ENCODE data around the gene HDAC4. TPM values are rescaled to one million over a fixed set of nuclear protein-coding genes. Genes with fewer than 3 reads are reported as not detected.

Gene HDAC4
- total RNA-seq, 2 experiments from 2014 or later, result 25.2 to 65.1 TPM

DNA sequence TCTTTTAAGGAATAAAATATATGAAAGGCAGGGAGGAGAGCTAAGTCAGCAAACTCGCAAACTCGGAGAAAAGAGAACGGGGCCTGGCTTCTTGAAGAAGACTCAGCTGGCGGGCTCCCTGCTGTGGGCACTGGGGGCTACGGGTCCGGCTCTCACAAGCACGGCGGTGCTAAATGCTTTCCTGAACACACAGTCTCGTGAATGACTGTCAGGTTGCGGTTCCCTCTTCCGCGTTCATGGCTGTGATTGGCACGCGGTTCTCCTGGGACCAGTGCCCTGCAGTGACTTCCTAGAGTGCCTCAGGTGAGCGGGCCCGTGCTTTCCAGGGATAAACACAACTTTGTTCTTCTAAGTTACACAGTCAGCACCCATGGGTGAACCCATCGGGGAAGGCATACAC, 208.4 kb downstream of the HDAC4 start:
- DNase-seq, result no peak
- Mint-ChIP-seq H3K9me3 (ENCODE audit: low read depth) (no peaks in the 10 kb centered on the region), H3K4me3 (no peak overlapping the region), H3K27me3 (no peaks in the 10 kb centered on the region), H3K4me1 (no peaks in the 10 kb centered on the region), H3K36me3 (peaks cover 29% of the 10 kb centered on the region), H3K27ac (no peak overlapping the region)
- CTCF ChIA-PET, result no interaction called here
- no peak for ATAC-seq

DNA sequence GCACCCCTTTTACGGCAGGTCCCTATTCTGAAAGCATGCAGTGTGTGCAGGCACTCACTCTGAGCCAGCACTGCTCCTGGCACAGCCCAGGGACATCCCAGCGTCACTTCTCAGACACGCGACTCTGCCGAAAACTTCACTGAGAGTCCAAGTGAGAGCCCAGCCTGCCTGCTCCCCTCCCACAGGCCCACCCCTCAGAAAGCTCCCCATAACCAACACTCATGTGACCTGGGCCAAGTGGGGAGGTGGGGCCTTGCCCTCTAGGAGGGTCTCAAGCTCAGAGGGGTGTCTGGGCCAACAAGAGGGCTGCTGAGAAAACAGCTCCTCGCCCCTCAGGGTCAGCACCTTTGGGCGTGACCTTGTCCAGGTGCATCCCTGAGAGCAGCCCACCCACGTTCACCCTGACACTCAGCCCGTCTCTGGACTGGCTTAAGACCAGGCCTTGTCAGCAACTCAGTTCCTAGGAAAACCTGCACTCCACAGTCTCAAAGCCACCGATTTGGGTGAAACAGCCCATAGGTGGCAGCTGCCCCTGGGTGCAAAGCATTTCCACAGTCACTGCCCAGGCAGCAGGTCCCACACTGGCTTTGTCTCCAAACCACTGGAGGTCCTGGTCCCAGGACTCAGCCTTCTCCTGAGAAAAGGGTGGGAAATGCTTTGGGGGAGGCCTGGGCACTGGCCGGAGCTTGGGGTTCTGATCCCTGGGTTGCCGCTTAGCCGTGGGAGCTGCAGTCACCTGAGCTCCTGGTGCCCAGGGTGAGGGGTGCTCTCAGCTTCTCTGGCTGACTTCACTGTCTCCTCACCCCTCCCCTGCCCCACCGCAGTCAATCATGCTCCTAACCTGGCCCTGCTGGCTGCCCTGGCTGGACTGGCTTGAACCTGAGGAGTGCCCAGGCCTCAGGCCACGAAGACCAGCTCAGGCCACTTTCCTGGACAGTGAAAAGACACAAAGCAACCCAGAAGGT, 209.6 kb downstream of the HDAC4 start:
- CTCF ChIA-PET, result no interaction called here
- Mint-ChIP-seq H3K36me3 (peaks cover 32% of the 10 kb centered on the region), H3K9me3 (ENCODE audit: low read depth) (no peaks in the 10 kb centered on the region), H3K4me3 (no peak overlapping the region), H3K4me1 (no peaks in the 10 kb centered on the region), H3K27me3 (no peaks in the 10 kb centered on the region), H3K27ac (no peak overlapping the region)
- DNase-seq (no peak), ATAC-seq (no peak)

DNA sequence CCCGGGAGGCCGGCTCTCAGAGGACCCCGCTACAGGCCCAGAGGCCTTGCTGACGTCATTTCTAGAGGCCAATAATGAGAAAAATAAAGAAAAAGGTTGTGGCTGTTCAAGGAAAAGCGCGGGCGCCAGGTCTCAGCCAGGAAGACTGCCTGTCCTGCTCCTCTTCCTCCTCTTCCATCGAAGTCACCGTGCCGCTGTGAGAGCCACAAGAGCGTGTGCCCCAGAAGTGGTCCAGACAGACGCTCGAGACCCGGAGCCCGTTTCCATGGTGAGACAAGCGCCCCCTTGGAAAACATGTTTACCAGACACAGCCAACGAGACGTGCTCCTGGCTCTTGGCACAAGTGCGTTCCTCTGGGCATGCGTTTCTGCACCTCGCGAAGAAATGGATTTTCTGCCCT, 210.5 kb downstream of the HDAC4 start:
- H3K4me1 Mint-ChIP-seq, result no peaks in the 10 kb centered on the region
- peaks cover 32% of the 10 kb centered on the region for H3K36me3 Mint-ChIP-seq
- no peaks in the 10 kb centered on the region for H3K9me3 Mint-ChIP-seq (ENCODE audit: low read depth)
- H3K4me3 Mint-ChIP-seq, result no peak overlapping the region
- H3K27me3 Mint-ChIP-seq, result no peaks in the 10 kb centered on the region
- CTCF ChIA-PET, result no interaction called here
- DNase-seq (no peak), ATAC-seq (no peak)
- H3K27ac Mint-ChIP-seq, result no peak overlapping the region

DNA sequence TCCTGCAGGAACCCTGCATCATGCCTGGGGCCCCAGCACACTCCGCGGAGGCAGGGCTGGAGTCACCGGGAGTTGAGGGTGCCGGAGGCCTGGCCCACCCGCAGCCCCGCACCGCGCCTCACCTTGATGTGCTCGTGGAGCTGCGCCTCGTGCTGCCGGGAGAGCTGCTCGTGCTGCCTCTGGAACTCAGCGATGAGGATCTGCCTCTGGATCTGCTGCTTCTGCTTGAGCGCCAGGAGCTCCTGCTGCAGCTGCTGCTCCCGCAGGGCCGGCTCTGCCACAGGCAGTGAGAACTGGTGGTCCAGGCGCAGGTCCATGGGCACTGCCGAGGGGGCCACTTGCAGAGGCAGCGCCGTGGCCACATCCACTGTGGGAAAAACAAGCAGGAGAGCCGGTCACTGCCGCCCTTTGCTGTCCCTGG, 211.1 kb downstream of the HDAC4 start:
- Mint-ChIP-seq H3K36me3 (peaks cover 32% of the 10 kb centered on the region), H3K9me3 (ENCODE audit: low read depth) (no peaks in the 10 kb centered on the region), H3K4me3 (no peak overlapping the region), H3K27ac (no peak overlapping the region), H3K27me3 (no peaks in the 10 kb centered on the region), H3K4me1 (no peaks in the 10 kb centered on the region)
- DNase-seq (no peak), ATAC-seq (no peak)
- CTCF ChIA-PET, result no interaction called here

DNA sequence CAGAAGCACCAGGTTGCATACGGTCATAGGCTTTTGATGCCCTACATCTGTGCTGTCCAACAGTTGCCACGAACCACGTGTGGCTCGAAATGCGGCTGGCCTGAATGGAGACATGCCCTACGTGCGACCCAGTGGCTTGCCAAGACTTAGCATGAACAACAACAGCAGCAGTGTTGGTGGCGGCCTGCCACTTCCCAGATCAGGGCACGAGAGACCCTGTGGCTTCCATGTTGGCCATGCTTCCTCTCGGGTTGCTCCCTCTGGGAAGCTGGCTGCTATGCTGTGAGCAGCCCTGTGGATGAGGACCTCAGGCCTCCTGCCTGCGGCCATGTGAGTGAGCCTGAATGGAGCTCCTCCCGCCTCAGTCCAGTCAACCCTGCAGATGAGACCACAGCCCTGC, 212.3 kb downstream of the HDAC4 start:
- ATAC-seq, result no peak
- no peaks in the 10 kb centered on the region for H3K9me3 Mint-ChIP-seq (ENCODE audit: low read depth)

GRCh38 chr2:239187464-239188253, 213.2 kb downstream of the HDAC4 start:
- Mint-ChIP-seq H3K36me3 (peaks cover 32% of the 10 kb centered on the region), H3K4me1 (no peaks in the 10 kb centered on the region), H3K27ac (no peak overlapping the region), H3K27me3 (no peaks in the 10 kb centered on the region), H3K4me3 (no peak overlapping the region), H3K9me3 (ENCODE audit: low read depth) (no peaks in the 10 kb centered on the region)
- CTCF ChIA-PET, result no interaction called here
- ATAC-seq (no peak), DNase-seq (no peak)

More for the DNA sequence above, 212.3 kb downstream of the HDAC4 start:
- no peaks in the 10 kb centered on the region for H3K4me1 Mint-ChIP-seq
- CTCF ChIA-PET, result no interaction called here
- DNase-seq, result no peak
- no peaks in the 10 kb centered on the region for H3K27me3 Mint-ChIP-seq
- H3K36me3 Mint-ChIP-seq, result peaks cover 32% of the 10 kb centered on the region
- no peak overlapping the region for H3K27ac Mint-ChIP-seq
- H3K4me3 Mint-ChIP-seq, result no peak overlapping the region

DNA sequence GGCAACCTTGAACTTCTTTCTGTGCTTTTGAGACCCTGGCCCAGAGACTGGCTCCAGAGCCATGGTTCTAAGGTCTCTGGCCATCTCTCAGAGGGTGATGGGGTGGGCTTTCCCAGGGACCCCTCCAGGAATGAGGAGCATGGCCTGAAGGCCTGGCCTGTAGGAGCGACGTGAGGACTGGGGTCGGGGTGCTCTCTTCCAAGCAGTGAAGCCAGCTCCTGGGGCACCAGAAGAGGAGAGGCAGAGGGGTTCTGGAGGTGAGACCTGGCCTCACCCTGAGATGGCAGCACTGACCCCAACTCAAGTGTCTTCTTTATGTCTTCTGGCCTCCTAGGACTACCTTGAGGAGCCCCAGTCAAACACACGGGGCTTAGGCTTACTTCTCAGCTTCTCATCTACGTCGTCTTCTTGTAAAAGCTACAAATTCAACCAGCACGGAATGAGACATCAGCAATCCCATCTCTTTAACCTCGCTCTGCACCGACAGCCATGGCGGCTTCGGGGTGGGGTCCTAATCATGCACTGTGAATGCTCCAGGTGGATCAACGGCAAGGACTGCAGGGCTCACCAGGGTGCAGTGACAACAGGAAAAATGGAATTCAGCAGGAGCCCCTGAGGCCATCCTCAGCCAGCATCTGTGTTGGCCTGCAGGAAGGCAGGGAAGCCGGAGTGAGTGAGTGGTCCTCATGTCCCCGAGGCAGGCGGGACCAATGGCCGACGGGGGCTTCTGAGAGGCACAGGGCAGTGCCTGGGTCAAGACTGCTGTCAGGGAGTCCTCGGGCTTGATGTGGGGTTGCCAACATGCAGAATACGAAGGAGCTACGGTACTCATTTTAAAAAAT, 214.1 kb downstream of the HDAC4 start:
- H3K27ac Mint-ChIP-seq, result no peak overlapping the region
- ATAC-seq (no peak), DNase-seq (no peak)
- no peak overlapping the region for H3K4me3 Mint-ChIP-seq
- peaks cover 32% of the 10 kb centered on the region for H3K36me3 Mint-ChIP-seq
- H3K27me3 Mint-ChIP-seq, result no peaks in the 10 kb centered on the region
- CTCF ChIA-PET, result no interaction called here
- no peaks in the 10 kb centered on the region for H3K4me1 Mint-ChIP-seq
- H3K9me3 Mint-ChIP-seq (ENCODE audit: low read depth), result no peaks in the 10 kb centered on the region

DNA sequence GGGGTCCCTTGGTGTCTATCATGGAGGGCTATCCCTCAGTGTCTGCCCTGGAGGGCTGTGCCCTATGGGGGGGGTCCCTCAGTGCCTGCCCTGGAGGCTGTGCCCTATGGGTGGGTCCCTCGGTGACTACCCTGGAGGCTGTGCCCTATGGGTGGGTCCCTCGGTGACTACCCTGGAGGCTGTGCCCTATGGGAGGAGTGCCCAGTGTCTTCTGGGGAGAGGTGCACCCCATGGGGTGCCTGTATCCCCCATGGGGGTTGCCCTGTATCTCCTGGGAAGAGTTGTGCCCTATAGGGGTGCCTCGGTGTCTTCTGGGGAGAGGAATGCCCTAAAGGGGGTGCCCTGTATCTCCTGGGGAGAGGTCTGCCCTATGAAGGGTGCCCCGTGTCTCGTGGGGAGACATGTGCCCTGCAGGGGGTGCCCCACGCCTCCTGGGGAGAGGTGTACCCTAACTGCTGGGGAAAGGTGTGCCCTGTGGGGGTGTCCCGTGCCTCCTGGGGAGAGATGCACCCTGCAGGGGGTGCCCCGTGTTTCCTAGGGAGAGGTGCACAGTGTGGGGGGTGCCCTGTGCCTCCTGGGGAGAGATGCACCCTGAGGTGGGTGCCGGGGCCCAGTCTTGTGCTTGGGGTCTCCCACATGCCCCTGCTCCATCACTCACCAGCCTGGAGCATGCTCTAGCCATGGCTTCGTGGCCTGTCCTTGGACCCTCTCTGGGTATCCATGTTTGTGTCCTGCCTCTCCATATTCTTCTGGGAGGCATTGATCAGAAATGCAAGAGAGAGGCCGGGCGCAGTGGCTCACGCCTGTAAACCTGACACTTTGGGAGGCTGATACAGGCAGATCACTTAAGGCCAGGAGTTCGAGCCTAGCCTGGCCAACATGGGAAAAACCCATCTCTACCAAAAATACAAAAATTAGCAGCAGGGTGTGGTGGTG, 215.6 kb downstream of the HDAC4 start:
- Mint-ChIP-seq H3K4me1 (no peaks in the 10 kb centered on the region), H3K4me3 (no peak overlapping the region), H3K9me3 (ENCODE audit: low read depth) (no peaks in the 10 kb centered on the region), H3K36me3 (peaks cover 26% of the 10 kb centered on the region), H3K27me3 (no peaks in the 10 kb centered on the region), H3K27ac (no peak overlapping the region)
- no peak for DNase-seq
- CTCF ChIA-PET, result no interaction called here
- ATAC-seq, result no peak

- Mint-ChIP-seq H3K36me3 (peaks cover 22% of the 10 kb centered on the region), H3K9me3 (ENCODE audit: low read depth) (no peaks in the 10 kb centered on the region), H3K27me3 (no peaks in the 10 kb centered on the region), H3K4me1 (no peaks in the 10 kb centered on the region), H3K27ac (no peak overlapping the region), H3K4me3 (no peak overlapping the region)
- CTCF ChIA-PET, result no interaction called here
- DNase-seq (no peak), ATAC-seq (no peak)
Observed at GRCh38 chr2:239184179-239184578, 216.6 kb downstream of the HDAC4 start.

- Mint-ChIP-seq H3K4me1 (no peaks in the 10 kb centered on the region), H3K27ac (no peak overlapping the region), H3K36me3 (peaks cover 22% of the 10 kb centered on the region), H3K27me3 (no peaks in the 10 kb centered on the region), H3K4me3 (no peak overlapping the region), H3K9me3 (ENCODE audit: low read depth) (no peaks in the 10 kb centered on the region)
- ATAC-seq (no peak), DNase-seq (no peak)
- CTCF ChIA-PET, result no interaction called here
Observed at GRCh38 chr2:239182981-239183791, 217.6 kb downstream of the HDAC4 start.

- Mint-ChIP-seq H3K36me3 (peaks cover 26% of the 10 kb centered on the region), H3K27me3 (no peaks in the 10 kb centered on the region), H3K9me3 (ENCODE audit: low read depth) (no peaks in the 10 kb centered on the region), H3K4me3 (no peak overlapping the region), H3K4me1 (no peaks in the 10 kb centered on the region), H3K27ac (no peak overlapping the region)
- no peak for DNase-seq
- CTCF ChIA-PET, result no interaction called here
- no peak for ATAC-seq
Observed at GRCh38 chr2:239181903-239182581, 218.8 kb downstream of the HDAC4 start.

All from activated CD8-positive, alpha-beta memory T cell treated with anti-CD3 and anti-CD28 coated beads, Interleukin-2, amount 10 ng/mL, durations not matched to agents 7 days and 5 days (primary cell).